Effector memory CD4-positive, alpha-beta T cell (primary cell): ENCODE data around the gene PIGM.

Experiments
- DNase-seq, 3 donors: peaks; one replicate each; pipeline ENCODE4 v3.0.0-alpha.2; 2020
- H3K27ac ChIP-seq: 2 replicates; pipeline ENCODE4 v1.7.0; 2013; ENCODE audit warnings: mild to moderate bottlenecking, low read length, moderate library complexity; ENCODE audit not compliant: insufficient read depth, poor library complexity, severe bottlenecking
- H3K27me3 ChIP-seq: replicated peaks from 2 replicates; pipeline ENCODE4 v1.7.0; 2013; ENCODE audit warnings: mild to moderate bottlenecking, low read length; ENCODE audit not compliant: insufficient read depth, control insufficient read depth, poor library complexity, severe bottlenecking
- H3K36me3 ChIP-seq: 2 replicates; pipeline ENCODE4 v1.7.0; 2013; ENCODE audit warnings: mild to moderate bottlenecking, low read length, moderate library complexity; ENCODE audit not compliant: control insufficient read depth, insufficient read depth
- H3K4me1 ChIP-seq: 2 replicates; pipeline ENCODE4 v1.7.0; 2013; ENCODE audit warnings: low read length, mild to moderate bottlenecking; ENCODE audit not compliant: control insufficient read depth, insufficient read depth, poor library complexity, severe bottlenecking
- H3K4me3 ChIP-seq: 2 replicates; pipeline ENCODE4 v1.7.0; 2013; ENCODE audit warnings: low read length, low read depth, mild to moderate bottlenecking; ENCODE audit not compliant: insufficient read depth, poor library complexity, severe bottlenecking
- H3K9me3 ChIP-seq: 2 replicates; pipeline ENCODE4 v1.7.0; 2013; ENCODE audit warnings: mild to moderate bottlenecking, low read length, moderate library complexity; ENCODE audit not compliant: control insufficient read depth

Gene PIGM

GRCh38 chr1:159982280-159982679 lies 49.5 kb downstream of the PIGM start:
- H3K4me3 ChIP-seq: no peak overlapping the region
- H3K4me1 ChIP-seq: no peaks in the 10 kb centered on the region
- no peak overlapping the region for H3K27ac ChIP-seq
- H3K27me3 ChIP-seq: no peaks in the 10 kb centered on the region
- H3K36me3 ChIP-seq: no peaks in the 10 kb centered on the region
- no peak for DNase-seq
- H3K9me3 ChIP-seq: no peaks in the 10 kb centered on the region

DNA sequence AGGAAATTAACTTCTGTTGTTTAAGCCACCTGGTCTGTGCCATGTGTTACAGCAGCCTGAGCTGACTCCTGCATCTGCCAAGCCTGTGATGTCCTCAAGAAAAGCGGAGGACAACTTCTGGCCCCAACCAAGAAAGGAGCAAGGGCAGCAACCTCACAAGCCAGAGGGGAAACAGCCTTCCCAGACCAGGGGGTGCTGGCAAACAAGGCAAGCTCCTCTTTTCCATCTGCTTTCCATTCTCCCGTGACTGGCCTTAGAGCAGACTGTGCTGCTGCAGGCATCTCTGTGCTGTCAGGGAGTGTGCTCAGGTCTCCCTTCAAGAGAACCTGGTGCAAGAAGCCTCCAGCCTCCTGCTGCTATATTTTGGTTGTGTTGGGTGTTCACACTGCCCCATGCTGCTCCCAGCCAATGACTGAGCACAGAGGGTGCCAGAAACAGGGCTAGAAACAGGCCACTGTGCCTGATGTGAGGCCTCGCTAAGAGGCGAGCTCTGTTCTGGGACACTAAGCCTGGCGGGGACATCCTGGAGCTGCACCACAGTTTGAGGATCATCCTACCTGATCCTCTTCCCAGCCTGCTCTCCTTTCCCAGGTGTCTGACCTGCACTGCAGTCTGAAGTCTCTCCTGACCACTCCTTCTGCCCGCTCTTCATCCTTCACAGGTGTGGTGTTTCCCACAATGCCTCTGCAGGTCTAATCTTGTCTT lies 50.3 kb downstream of the PIGM start:
- H3K27ac ChIP-seq: no peak overlapping the region
- no peaks in the 10 kb centered on the region for H3K27me3 ChIP-seq
- H3K36me3 ChIP-seq: no peaks in the 10 kb centered on the region
- no peaks in the 10 kb centered on the region for H3K9me3 ChIP-seq
- DNase-seq: no peak
- H3K4me1 ChIP-seq: no peaks in the 10 kb centered on the region
- no peak overlapping the region for H3K4me3 ChIP-seq

- no peak for DNase-seq
- Histone ChIP-seq H3K9me3 (no peaks in the 10 kb centered on the region), H3K27me3 (no peaks in the 10 kb centered on the region), H3K27ac (no peak overlapping the region), H3K36me3 (no peaks in the 10 kb centered on the region), H3K4me1 (no peaks in the 10 kb centered on the region), H3K4me3 (no peak overlapping the region)
Observed at GRCh38 chr1:159980786-159981185, 51.0 kb downstream of the PIGM start.

DNA sequence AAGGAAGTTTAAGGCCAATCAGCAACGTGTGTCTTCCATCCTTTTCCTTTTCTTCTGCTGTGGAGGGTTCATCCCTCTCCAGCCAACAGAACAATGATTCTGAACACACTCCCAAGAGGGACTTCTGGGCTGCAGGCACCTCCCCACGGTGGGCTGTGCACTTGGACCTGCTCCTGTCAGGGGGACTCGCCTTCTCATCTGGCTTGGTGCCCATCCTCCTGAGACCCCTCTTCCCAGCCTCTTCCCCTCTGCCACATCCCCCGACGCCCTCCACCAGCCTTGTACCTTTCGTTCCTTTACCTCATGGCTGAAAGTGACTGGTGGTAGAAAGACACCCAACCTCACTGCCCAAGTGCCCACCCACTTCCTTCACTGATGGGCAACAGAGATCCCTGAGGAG lies 51.7 kb downstream of the PIGM start:
- H3K4me3 ChIP-seq: no peak overlapping the region
- no peak overlapping the region for H3K27ac ChIP-seq
- no peaks in the 10 kb centered on the region for H3K4me1 ChIP-seq
- no peaks in the 10 kb centered on the region for H3K36me3 ChIP-seq
- no peaks in the 10 kb centered on the region for H3K27me3 ChIP-seq
- H3K9me3 ChIP-seq: no peaks in the 10 kb centered on the region
- no peak for DNase-seq

DNA sequence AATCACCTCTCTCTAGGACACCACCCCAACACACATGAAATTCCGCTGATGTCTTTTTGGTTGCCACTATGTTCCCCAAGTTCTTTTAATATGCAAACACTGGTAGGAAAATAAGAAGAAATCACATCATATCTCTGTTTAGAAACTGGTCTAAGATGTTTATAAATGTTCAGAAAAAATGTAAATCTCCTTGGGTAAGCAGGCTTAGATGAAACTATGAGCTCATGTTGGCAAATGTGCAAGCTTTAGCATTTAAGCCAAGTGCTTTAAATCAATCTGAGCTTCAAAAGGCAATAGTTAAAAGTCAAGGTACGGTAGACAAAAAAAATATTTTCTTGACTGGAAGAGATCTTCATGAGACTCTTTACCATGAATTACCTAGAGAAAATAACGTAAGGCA lies 52.5 kb downstream of the PIGM start:
- DNase-seq: no peak
- H3K36me3 ChIP-seq: no peaks in the 10 kb centered on the region
- no peaks in the 10 kb centered on the region for H3K4me1 ChIP-seq
- no peak overlapping the region for H3K27ac ChIP-seq
- no peaks in the 10 kb centered on the region for H3K27me3 ChIP-seq
- H3K4me3 ChIP-seq: no peak overlapping the region
- H3K9me3 ChIP-seq: no peaks in the 10 kb centered on the region

- DNase-seq: no peak
- H3K27ac ChIP-seq: no peak overlapping the region
- H3K27me3 ChIP-seq: peaks cover 1% of the 10 kb centered on the region
- no peaks in the 10 kb centered on the region for H3K4me1 ChIP-seq
- no peaks in the 10 kb centered on the region for H3K36me3 ChIP-seq
- no peaks in the 10 kb centered on the region for H3K9me3 ChIP-seq
- H3K4me3 ChIP-seq: no peak overlapping the region
Observed at GRCh38 chr1:159978107-159978398, 53.7 kb downstream of the PIGM start.

GRCh38 chr1:159977364-159978106 lies 54.3 kb downstream of the PIGM start:
- DNase-seq: no peak
- no peaks in the 10 kb centered on the region for H3K36me3 ChIP-seq
- peaks cover 5% of the 10 kb centered on the region for H3K27me3 ChIP-seq
- H3K27ac ChIP-seq: no peak overlapping the region
- H3K4me3 ChIP-seq: no peak overlapping the region
- H3K9me3 ChIP-seq: no peaks in the 10 kb centered on the region
- H3K4me1 ChIP-seq: no peaks in the 10 kb centered on the region
